Caco-2 (cell line): ENCODE data around the gene PJA2. TPM values are rescaled to one million over a fixed set of nuclear protein-coding genes. Genes with fewer than 3 reads are reported as not detected.
"Not testable (repeated sequence)": the region's sequence is repeated elsewhere in the genome, so short reads cannot be mapped to it uniquely, and the experiment has no call there.

Experiments used
- BruUV-seq: library from RNA; stranded (reverse); fragments of 400-500 nt; replicated peaks from 2 replicates; lab custom pipeline; 2021; lab: Mats Ljungman, UMichigan
- CTCF ChIA-PET: fragments of 300-600 bp; sonication (Branson Sonifier 250); formaldehyde crosslinking; loops from one replicate; lab custom pipeline; 2022; ENCODE audit warnings: antibody characterized with exemption; lab: Charles Lee
- POLR2A ChIA-PET: fragments of 300-600 bp; sonication (Branson Sonifier 250); formaldehyde crosslinking; loops from one replicate; lab custom pipeline; 2022; ENCODE audit warnings: antibody characterized with exemption; lab: Charles Lee
- DNase-seq, 2 experiments: peaks; one replicate each; pipeline versions ENCODE4 v3.0.0 to v3.0.0-alpha.2; 2020 to 2022
- H3K27me3 ChIP-seq: replicated peaks from 2 replicates; pipeline ENCODE4 v1.6.0; 2011; ENCODE audit warnings: low read length; ENCODE audit not compliant: control insufficient read depth, insufficient read depth
- H3K36me3 ChIP-seq: 2 replicates; pipeline ENCODE4 v1.5.1; 2011; ENCODE audit warnings: low read length; ENCODE audit not compliant: control insufficient read depth, insufficient read depth
- H3K4me1 ChIP-seq: fragments of 250-450 bp; sonication (Bioruptor Pico); 2 replicates; pipeline ENCODE4 v1.5.1; 2020; ENCODE audit warnings: mild to moderate bottlenecking
- H3K4me3 ChIP-seq: 2 replicates; pipeline ENCODE4 v1.5.1; 2011; ENCODE audit warnings: low read depth, mild to moderate bottlenecking, control low read depth, low read length
- H3K9me3 ChIP-seq: fragments of 250-450 bp; sonication (Bioruptor Pico); 2 replicates; pipeline ENCODE4 v1.5.1; 2020; ENCODE audit warnings: mild to moderate bottlenecking, moderate library complexity
- H3K27ac Mint-ChIP-seq: one replicate; pipeline ENCODE4 v1.8.0; 2022; ENCODE audit warnings: mixed read lengths; ENCODE audit not compliant: unreplicated experiment
- H3K27me3 Mint-ChIP-seq: one replicate; pipeline ENCODE4 v1.8.0; 2022; ENCODE audit warnings: mixed read lengths; ENCODE audit not compliant: insufficient read depth, unreplicated experiment
- H3K36me3 Mint-ChIP-seq: one replicate; pipeline ENCODE4 v1.8.0; 2022; ENCODE audit warnings: mild to moderate bottlenecking, mixed read lengths; ENCODE audit not compliant: insufficient read depth, unreplicated experiment
- H3K4me1 Mint-ChIP-seq: one replicate; pipeline ENCODE4 v1.8.0; 2022; ENCODE audit warnings: low read depth, mixed read lengths; ENCODE audit not compliant: unreplicated experiment
- H3K4me3 Mint-ChIP-seq: one replicate; pipeline ENCODE4 v1.8.0; 2022; ENCODE audit warnings: mild to moderate bottlenecking, moderate library complexity, mixed read lengths; ENCODE audit not compliant: unreplicated experiment
- H3K9me3 Mint-ChIP-seq: one replicate; pipeline ENCODE4 v1.8.0; 2022; ENCODE audit warnings: mixed read lengths; ENCODE audit not compliant: unreplicated experiment
- intact Hi-C: fragments of 100-400 bp; cut with micrococcal nuclease; formaldehyde crosslinking; loops from one replicate; pipeline ENCODE4 v1.10.0; 2022; ENCODE audit not compliant: unreplicated experiment
- total RNA-seq: library from RNA; stranded (reverse); gene quantifications from 2 replicates; pipeline ENCODE4 v1.2.3, GENCODE V29; 2022
- TF ChIP-seq, protein P1 (sequence below), 2 experiments: fragments of 200-600 bp in 1 of 2; IDR thresholded peaks; 1 replicate in 1 of 2; 2 replicates in 1 of 2; pipeline versions ENCODE4 v1.5.1 to v1.8.0; 2011 to 2022; ENCODE audit warnings: antibody characterized with exemption in 1 of 2, control low read depth in 1 of 2, inconsistent platforms in 1 of 2, low read depth in 1 of 2, low read length in 1 of 2, mild to moderate bottlenecking in 1 of 2, moderate library complexity in 1 of 2; ENCODE audit not compliant: insufficient read depth in 1 of 2, severe bottlenecking in 1 of 2, unreplicated experiment in 1 of 2

Gene PJA2
- total RNA-seq, 1 experiment from 2014 or later = 34.2 TPM

GRCh38 chr5:109426075-109426474 is 16.3 kb upstream of the PJA2 start:
- H3K27ac Mint-ChIP-seq = no peak overlapping the region
- H3K4me1 Mint-ChIP-seq = no peaks in the 10 kb centered on the region
- peaks cover 4% of the 10 kb centered on the region for H3K27me3 Mint-ChIP-seq
- no peaks in the 10 kb centered on the region for H3K36me3 Mint-ChIP-seq
- H3K4me3 Mint-ChIP-seq = no peak overlapping the region
- no peak for DNase-seq
- Histone ChIP-seq H3K9me3 (0 out of 2 replicates have a peak, but pooled peaks cover 1% of the 10 kb centered on the region), H3K27me3 (no peaks in the 10 kb centered on the region; the same call in 1 of the 2 replicates), H3K4me3 (no peak overlapping the region), H3K36me3 (no peaks in the 10 kb centered on the region), H3K4me1 (no peaks in the 10 kb centered on the region)
- peaks cover 19% of the 10 kb centered on the region for H3K9me3 Mint-ChIP-seq
- BruUV-seq = no TSS peak
- CTCF ChIA-PET = no interaction called here
- POLR2A ChIA-PET = no interaction called here
- intact Hi-C loops = no loop called here
- TF ChIP-seq, protein P1, sequence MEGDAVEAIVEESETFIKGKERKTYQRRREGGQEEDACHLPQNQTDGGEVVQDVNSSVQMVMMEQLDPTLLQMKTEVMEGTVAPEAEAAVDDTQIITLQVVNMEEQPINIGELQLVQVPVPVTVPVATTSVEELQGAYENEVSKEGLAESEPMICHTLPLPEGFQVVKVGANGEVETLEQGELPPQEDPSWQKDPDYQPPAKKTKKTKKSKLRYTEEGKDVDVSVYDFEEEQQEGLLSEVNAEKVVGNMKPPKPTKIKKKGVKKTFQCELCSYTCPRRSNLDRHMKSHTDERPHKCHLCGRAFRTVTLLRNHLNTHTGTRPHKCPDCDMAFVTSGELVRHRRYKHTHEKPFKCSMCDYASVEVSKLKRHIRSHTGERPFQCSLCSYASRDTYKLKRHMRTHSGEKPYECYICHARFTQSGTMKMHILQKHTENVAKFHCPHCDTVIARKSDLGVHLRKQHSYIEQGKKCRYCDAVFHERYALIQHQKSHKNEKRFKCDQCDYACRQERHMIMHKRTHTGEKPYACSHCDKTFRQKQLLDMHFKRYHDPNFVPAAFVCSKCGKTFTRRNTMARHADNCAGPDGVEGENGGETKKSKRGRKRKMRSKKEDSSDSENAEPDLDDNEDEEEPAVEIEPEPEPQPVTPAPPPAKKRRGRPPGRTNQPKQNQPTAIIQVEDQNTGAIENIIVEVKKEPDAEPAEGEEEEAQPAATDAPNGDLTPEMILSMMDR (IDR thresholded peaks at IDR 0.05; ENCODE audit: insufficient read depth in 1 of 2, low read depth in 1 of 2, low read length in 1 of 2, severe bottlenecking in 1 of 2, unreplicated experiment in 1 of 2) = no peak

DNA sequence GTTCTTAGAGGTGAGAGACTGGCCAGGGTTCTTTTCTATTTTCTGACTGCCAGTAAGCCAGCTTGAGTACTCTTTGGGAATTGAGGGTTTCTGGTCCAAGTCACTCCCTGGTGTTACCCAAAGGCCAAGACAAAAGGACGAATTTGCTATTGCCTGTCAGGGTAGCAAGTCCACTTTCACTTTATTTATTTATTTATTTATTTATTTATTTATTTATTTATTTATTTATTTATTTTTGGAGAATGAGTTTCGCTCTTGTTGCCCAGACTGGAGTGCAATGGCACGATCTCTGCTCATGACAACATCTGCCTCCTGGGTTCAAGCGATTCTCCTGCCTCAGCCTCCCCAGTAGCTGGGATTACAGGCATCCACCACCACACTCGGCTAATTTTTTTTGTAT is 15.7 kb upstream of the PJA2 start:
- H3K27me3 Mint-ChIP-seq, H3K9me3 ChIP-seq, H3K4me1 ChIP-seq, H3K27ac Mint-ChIP-seq, H3K4me1 Mint-ChIP-seq, CTCF ChIA-PET, H3K27me3 ChIP-seq, intact Hi-C loops, H3K36me3 ChIP-seq, H3K4me3 ChIP-seq, BruUV-seq, H3K36me3 Mint-ChIP-seq, H3K4me3 Mint-ChIP-seq, POLR2A ChIA-PET, DNase-seq: not testable (repeated sequence)
- H3K9me3 Mint-ChIP-seq = peaks cover 19% of the 10 kb centered on the region

DNA sequence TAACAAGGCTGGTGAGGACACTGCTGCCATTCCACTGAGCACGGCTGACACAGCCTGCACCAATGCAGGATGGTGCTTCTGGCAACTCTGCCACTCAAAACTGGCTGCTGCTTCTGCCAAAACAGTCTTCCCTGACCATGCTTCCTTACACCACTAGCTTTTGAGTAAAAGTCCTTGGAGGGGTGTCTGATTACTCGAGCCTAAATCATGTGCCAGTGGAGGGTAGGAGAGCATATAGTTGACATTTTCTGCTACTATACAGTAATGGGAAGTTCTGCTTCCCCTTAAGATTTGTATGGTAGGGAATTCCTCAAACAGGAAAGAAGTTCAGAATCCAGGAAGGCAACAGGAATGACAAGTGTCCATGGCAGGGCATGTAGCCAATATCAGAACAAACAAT is 12.2 kb upstream of the PJA2 start:
- H3K4me1 Mint-ChIP-seq = no peaks in the 10 kb centered on the region
- Histone ChIP-seq H3K9me3 (no peaks in the 10 kb centered on the region), H3K4me3 (no peak overlapping the region), H3K4me1 (no peaks in the 10 kb centered on the region), H3K36me3 (no peaks in the 10 kb centered on the region), H3K27me3 (no peaks in the 10 kb centered on the region)
- TF ChIP-seq, protein P1 (IDR thresholded peaks at IDR 0.05; ENCODE audit: insufficient read depth in 1 of 2, low read depth in 1 of 2, low read length in 1 of 2, severe bottlenecking in 1 of 2, unreplicated experiment in 1 of 2) = no peak
- no peak for DNase-seq
- intact Hi-C loops = no loop called here
- peaks cover 8% of the 10 kb centered on the region for H3K27me3 Mint-ChIP-seq
- peaks cover 19% of the 10 kb centered on the region for H3K9me3 Mint-ChIP-seq
- ChIA-PET POLR2A (no interaction called here), CTCF (no interaction called here)
- no peak overlapping the region for H3K27ac Mint-ChIP-seq
- H3K4me3 Mint-ChIP-seq = no peak overlapping the region
- BruUV-seq = no TSS peak
- no peaks in the 10 kb centered on the region for H3K36me3 Mint-ChIP-seq
